ENCODE results near the gene HTR6. TPM values are rescaled to one million over a fixed set of nuclear protein-coding genes. Genes with fewer than 3 reads are reported as not detected.

Gene HTR6
- under 1 TPM; 0.19 to 0.37 TPM for total RNA-seq

GRCh38 chr1:19664453-19665185 lies at the start of gene HTR6:
Gene HTR6 (plus strand): TSS chr1:19664875. CDS start chr1:19665754, 879 bp downstream.
- no peak for DNase-seq
- intact Hi-C loops (cut with micrococcal nuclease): loop anchor here (5.0 kb wide), 1 partner anchor 98 kb away; no protein-coding TSS in a partner anchor
- H3K4me3 Mint-ChIP-seq: peak within 1 kb of the TSS; percentile 67
- no peaks in the 10 kb centered on the region for H3K36me3 Mint-ChIP-seq (ENCODE audit: low read depth)
- H3K27me3 Mint-ChIP-seq (ENCODE audit: low read depth): peaks cover 24% of the 10 kb centered on the region
- CTCF ChIA-PET: interaction anchor here (5.7 to 6.7 kb wide), 2 partner anchors 15 to 43 kb away, joined by 41 to 215 read pairs; no protein-coding TSS in a partner anchor
- no peak within 1 kb of the TSS for H3K27ac Mint-ChIP-seq
- H3K9me3 Mint-ChIP-seq: no peaks in the 10 kb centered on the region
- peaks cover 17% of the 10 kb centered on the region for H3K4me1 Mint-ChIP-seq (ENCODE audit: low read depth)

GRCh38 chr1:19615438-19615837 lies 49.2 kb upstream of the HTR6 start:
- Mint-ChIP-seq H3K4me1 (ENCODE audit: low read depth) (peaks cover 26% of the 10 kb centered on the region), H3K27me3 (ENCODE audit: low read depth) (no peaks in the 10 kb centered on the region), H3K4me3 (no peak overlapping the region), H3K27ac (no peak overlapping the region), H3K9me3 (no peaks in the 10 kb centered on the region), H3K36me3 (ENCODE audit: low read depth) (peaks cover 18% of the 10 kb centered on the region)
- intact Hi-C loops (cut with micrococcal nuclease): no loop called here
- CTCF ChIA-PET: no interaction called here
- no peak for DNase-seq

GRCh38 chr1:19616489-19616888 lies 48.2 kb upstream of the HTR6 start:
- no peaks in the 10 kb centered on the region for H3K9me3 Mint-ChIP-seq
- H3K4me3 Mint-ChIP-seq: no peak overlapping the region
- peaks cover 18% of the 10 kb centered on the region for H3K36me3 Mint-ChIP-seq (ENCODE audit: low read depth)
- H3K27me3 Mint-ChIP-seq (ENCODE audit: low read depth): no peaks in the 10 kb centered on the region
- no peak for DNase-seq
- no peak overlapping the region for H3K27ac Mint-ChIP-seq
- intact Hi-C loops (cut with micrococcal nuclease): no loop called here
- CTCF ChIA-PET: interaction anchor here (0.6 kb wide), 1 partner anchor 226 kb away, joined by 3 read pairs; no protein-coding TSS in a partner anchor
- peaks cover 29% of the 10 kb centered on the region for H3K4me1 Mint-ChIP-seq (ENCODE audit: low read depth)

GRCh38 chr1:19617376-19617775 lies 47.3 kb upstream of the HTR6 start:
- intact Hi-C loops (cut with micrococcal nuclease): no loop called here
- no peak for DNase-seq
- Mint-ChIP-seq H3K36me3 (ENCODE audit: low read depth) (peaks cover 19% of the 10 kb centered on the region), H3K27ac (no peak overlapping the region), H3K4me3 (no peak overlapping the region), H3K9me3 (no peaks in the 10 kb centered on the region), H3K27me3 (ENCODE audit: low read depth) (no peaks in the 10 kb centered on the region), H3K4me1 (ENCODE audit: low read depth) (peaks cover 29% of the 10 kb centered on the region)
- CTCF ChIA-PET: interaction anchor here (0.9 kb wide), 1 partner anchor 25 kb away, joined by 3 read pairs; no protein-coding TSS in a partner anchor

GRCh38 chr1:19618428-19618827 lies 46.2 kb upstream of the HTR6 start:
- peaks cover 21% of the 10 kb centered on the region for H3K4me1 Mint-ChIP-seq (ENCODE audit: low read depth)
- CTCF ChIA-PET: interaction anchor here (0.5 to 0.9 kb wide), 2 partner anchors 24 to 422 kb away, joined by 3 to 6 read pairs; no protein-coding TSS in a partner anchor
- H3K27ac Mint-ChIP-seq: no peak overlapping the region
- no peaks in the 10 kb centered on the region for H3K9me3 Mint-ChIP-seq
- intact Hi-C loops (cut with micrococcal nuclease): no loop called here
- peaks cover 24% of the 10 kb centered on the region for H3K36me3 Mint-ChIP-seq (ENCODE audit: low read depth)
- H3K4me3 Mint-ChIP-seq: no peak overlapping the region
- DNase-seq: no peak
- H3K27me3 Mint-ChIP-seq (ENCODE audit: low read depth): no peaks in the 10 kb centered on the region

GRCh38 chr1:19619697-19620384 lies 44.8 kb upstream of the HTR6 start:
- intact Hi-C loops (cut with micrococcal nuclease): no loop called here
- peaks cover 25% of the 10 kb centered on the region for H3K36me3 Mint-ChIP-seq (ENCODE audit: low read depth)
- no peak overlapping the region for H3K27ac Mint-ChIP-seq
- CTCF ChIA-PET: interaction anchor here (0.9 to 1.9 kb wide), 2 partner anchors 8 to 11 kb away, joined by 3 read pairs; no protein-coding TSS in a partner anchor
- DNase-seq: no peak
- H3K4me1 Mint-ChIP-seq (ENCODE audit: low read depth): peaks cover 20% of the 10 kb centered on the region
- no peaks in the 10 kb centered on the region for H3K27me3 Mint-ChIP-seq (ENCODE audit: low read depth)
- H3K9me3 Mint-ChIP-seq: no peaks in the 10 kb centered on the region
- no peak overlapping the region for H3K4me3 Mint-ChIP-seq

GRCh38 chr1:19620786-19621185 lies 43.9 kb upstream of the HTR6 start:
- DNase-seq: no peak
- CTCF ChIA-PET: interaction anchor here (0.9 to 1.9 kb wide), 2 partner anchors 9 to 10 kb away, joined by 3 read pairs; no protein-coding TSS in a partner anchor
- H3K36me3 Mint-ChIP-seq (ENCODE audit: low read depth): peaks cover 17% of the 10 kb centered on the region
- H3K27me3 Mint-ChIP-seq (ENCODE audit: low read depth): no peaks in the 10 kb centered on the region
- H3K27ac Mint-ChIP-seq: no peak overlapping the region
- no peaks in the 10 kb centered on the region for H3K9me3 Mint-ChIP-seq
- no peak overlapping the region for H3K4me3 Mint-ChIP-seq
- H3K4me1 Mint-ChIP-seq (ENCODE audit: low read depth): peaks cover 20% of the 10 kb centered on the region
- intact Hi-C loops (cut with micrococcal nuclease): no loop called here

- peaks cover 16% of the 10 kb centered on the region for H3K4me1 Mint-ChIP-seq (ENCODE audit: low read depth)
- CTCF ChIA-PET: interaction anchor here (1.9 kb wide), 1 partner anchor 10 kb away, joined by 3 read pairs; no protein-coding TSS in a partner anchor
- peaks cover 19% of the 10 kb centered on the region for H3K36me3 Mint-ChIP-seq (ENCODE audit: low read depth)
- no peak overlapping the region for H3K4me3 Mint-ChIP-seq
- DNase-seq: no peak
- H3K27me3 Mint-ChIP-seq (ENCODE audit: low read depth): no peaks in the 10 kb centered on the region
- intact Hi-C loops (cut with micrococcal nuclease): no loop called here
- no peak overlapping the region for H3K27ac Mint-ChIP-seq
- no peaks in the 10 kb centered on the region for H3K9me3 Mint-ChIP-seq
These were observed 43.3 kb upstream of the HTR6 start for GRCh38 chr1:19621274-19621950.

- H3K4me1 Mint-ChIP-seq (ENCODE audit: low read depth): peaks cover 15% of the 10 kb centered on the region
- CTCF ChIA-PET: no interaction called here
- no peak overlapping the region for H3K4me3 Mint-ChIP-seq
- no peaks in the 10 kb centered on the region for H3K27me3 Mint-ChIP-seq (ENCODE audit: low read depth)
- H3K27ac Mint-ChIP-seq: no peak overlapping the region
- no peaks in the 10 kb centered on the region for H3K9me3 Mint-ChIP-seq
- DNase-seq: no peak
- intact Hi-C loops (cut with micrococcal nuclease): no loop called here
- H3K36me3 Mint-ChIP-seq (ENCODE audit: low read depth): peaks cover 18% of the 10 kb centered on the region
These were observed 42.5 kb upstream of the HTR6 start for GRCh38 chr1:19622204-19622603.

GRCh38 chr1:19623523-19623922 lies 41.2 kb upstream of the HTR6 start:
- Mint-ChIP-seq H3K36me3 (ENCODE audit: low read depth) (peaks cover 21% of the 10 kb centered on the region), H3K4me3 (no peak overlapping the region), H3K27me3 (ENCODE audit: low read depth) (no peaks in the 10 kb centered on the region), H3K27ac (no peak overlapping the region), H3K4me1 (ENCODE audit: low read depth) (peaks cover 15% of the 10 kb centered on the region), H3K9me3 (no peaks in the 10 kb centered on the region)
- intact Hi-C loops (cut with micrococcal nuclease): no loop called here
- CTCF ChIA-PET: no interaction called here
- DNase-seq: no peak

GRCh38 chr1:19625291-19625937 lies 39.3 kb upstream of the HTR6 start:
- Mint-ChIP-seq H3K4me3 (no peak overlapping the region), H3K27me3 (ENCODE audit: low read depth) (no peaks in the 10 kb centered on the region), H3K36me3 (ENCODE audit: low read depth) (peaks cover 26% of the 10 kb centered on the region), H3K27ac (no peak overlapping the region), H3K4me1 (ENCODE audit: low read depth) (peaks cover 3% of the 10 kb centered on the region), H3K9me3 (no peaks in the 10 kb centered on the region)
- DNase-seq: no peak
- intact Hi-C loops (cut with micrococcal nuclease): no loop called here
- CTCF ChIA-PET: interaction anchor here (1.0 kb wide), 1 partner anchor 26 kb away, joined by 3 read pairs; no protein-coding TSS in a partner anchor

GRCh38 chr1:19628879-19629278 lies 35.8 kb upstream of the HTR6 start:
- H3K27ac Mint-ChIP-seq: peak overlapping the region; percentile 5
- CTCF ChIA-PET: interaction anchor here (1.0 kb wide), 1 partner anchor 75 kb away, joined by 3 read pairs; no protein-coding TSS in a partner anchor

More at GRCh38 chr1:19628879-19629278, 35.8 kb upstream of the HTR6 start:
- no peaks in the 10 kb centered on the region for H3K27me3 Mint-ChIP-seq (ENCODE audit: low read depth)
- intact Hi-C loops (cut with micrococcal nuclease): no loop called here
- no peak for DNase-seq
- no peaks in the 10 kb centered on the region for H3K4me1 Mint-ChIP-seq (ENCODE audit: low read depth)
- H3K36me3 Mint-ChIP-seq (ENCODE audit: low read depth): peaks cover 18% of the 10 kb centered on the region
- no peaks in the 10 kb centered on the region for H3K9me3 Mint-ChIP-seq
- no peak overlapping the region for H3K4me3 Mint-ChIP-seq
